Measurements from ENCODE around the gene MGRN1. TPM values are rescaled to one million over a fixed set of nuclear protein-coding genes. Genes with fewer than 3 reads are reported as not detected.

The MGRN1 gene
- total RNA-seq, 1 donor from 2014 or later = 40.6 TPM

DNA sequence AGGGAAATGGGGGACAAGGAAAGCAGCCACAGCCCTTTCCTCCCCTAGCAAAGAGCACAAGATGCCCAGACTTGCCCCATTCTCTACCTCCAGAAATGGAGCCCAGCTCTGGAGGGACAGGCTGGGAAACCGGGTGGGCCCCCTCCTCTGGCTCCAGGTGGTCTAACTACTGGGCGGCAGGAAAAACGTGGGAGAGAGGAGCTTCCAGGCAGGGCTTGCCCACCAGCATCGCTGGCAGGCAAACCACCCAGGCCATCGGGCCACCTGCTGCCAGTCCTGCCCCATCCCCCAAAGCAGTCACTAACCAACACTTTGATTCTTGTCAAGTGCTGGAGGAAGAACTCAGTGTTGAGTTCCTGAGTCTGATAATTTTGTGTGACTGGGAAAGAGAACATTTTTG, 93.8 kb downstream of the MGRN1 start:
- no peak overlapping the region for H3K4me3 ChIP-seq (ENCODE audit: low read depth, low read length)
- TF ChIP-seq, protein P1, sequence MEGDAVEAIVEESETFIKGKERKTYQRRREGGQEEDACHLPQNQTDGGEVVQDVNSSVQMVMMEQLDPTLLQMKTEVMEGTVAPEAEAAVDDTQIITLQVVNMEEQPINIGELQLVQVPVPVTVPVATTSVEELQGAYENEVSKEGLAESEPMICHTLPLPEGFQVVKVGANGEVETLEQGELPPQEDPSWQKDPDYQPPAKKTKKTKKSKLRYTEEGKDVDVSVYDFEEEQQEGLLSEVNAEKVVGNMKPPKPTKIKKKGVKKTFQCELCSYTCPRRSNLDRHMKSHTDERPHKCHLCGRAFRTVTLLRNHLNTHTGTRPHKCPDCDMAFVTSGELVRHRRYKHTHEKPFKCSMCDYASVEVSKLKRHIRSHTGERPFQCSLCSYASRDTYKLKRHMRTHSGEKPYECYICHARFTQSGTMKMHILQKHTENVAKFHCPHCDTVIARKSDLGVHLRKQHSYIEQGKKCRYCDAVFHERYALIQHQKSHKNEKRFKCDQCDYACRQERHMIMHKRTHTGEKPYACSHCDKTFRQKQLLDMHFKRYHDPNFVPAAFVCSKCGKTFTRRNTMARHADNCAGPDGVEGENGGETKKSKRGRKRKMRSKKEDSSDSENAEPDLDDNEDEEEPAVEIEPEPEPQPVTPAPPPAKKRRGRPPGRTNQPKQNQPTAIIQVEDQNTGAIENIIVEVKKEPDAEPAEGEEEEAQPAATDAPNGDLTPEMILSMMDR (conservative IDR thresholded peaks at IDR 0.05; ENCODE audit: low read depth, low read length) = no peak
- DNase-seq (ENCODE audit: low read depth) = no peak

DNA sequence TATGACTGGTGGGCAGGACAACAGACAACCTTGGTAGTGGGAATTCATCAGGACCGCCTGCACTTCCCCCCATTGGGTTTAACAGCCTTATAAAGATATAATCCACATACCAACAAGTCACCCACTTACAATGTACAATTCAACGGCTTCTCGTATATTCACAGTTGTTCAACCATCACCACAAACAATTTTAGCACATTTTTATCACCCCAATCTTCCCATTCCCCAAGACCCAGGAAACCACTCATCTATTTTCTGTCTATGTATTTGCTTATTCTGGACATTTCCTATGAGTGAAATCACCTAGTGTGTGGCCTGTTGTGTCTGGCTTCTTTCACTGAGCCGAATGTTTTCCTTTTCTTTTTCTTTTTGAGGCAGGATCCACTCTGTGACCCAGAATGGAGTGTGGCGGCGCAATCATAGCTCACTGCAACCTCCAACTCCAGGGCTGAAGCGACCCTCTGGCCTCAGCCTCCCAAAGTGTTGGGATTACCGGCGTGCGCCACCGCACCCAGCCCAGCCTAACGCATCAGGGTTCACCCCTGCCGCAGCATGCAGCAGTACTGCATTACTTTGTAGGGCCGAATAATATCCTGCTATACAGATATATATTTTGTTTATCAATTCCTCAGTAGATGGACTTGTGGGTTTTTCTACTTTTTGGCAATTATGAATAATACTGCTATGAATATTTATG, 98.6 kb downstream of the MGRN1 start:
- TF ChIP-seq, protein P1 (conservative IDR thresholded peaks at IDR 0.05; ENCODE audit: low read depth, low read length) = no peak
- no peak for DNase-seq (ENCODE audit: low read depth)
- no peak overlapping the region for H3K4me3 ChIP-seq (ENCODE audit: low read depth, low read length)

DNA sequence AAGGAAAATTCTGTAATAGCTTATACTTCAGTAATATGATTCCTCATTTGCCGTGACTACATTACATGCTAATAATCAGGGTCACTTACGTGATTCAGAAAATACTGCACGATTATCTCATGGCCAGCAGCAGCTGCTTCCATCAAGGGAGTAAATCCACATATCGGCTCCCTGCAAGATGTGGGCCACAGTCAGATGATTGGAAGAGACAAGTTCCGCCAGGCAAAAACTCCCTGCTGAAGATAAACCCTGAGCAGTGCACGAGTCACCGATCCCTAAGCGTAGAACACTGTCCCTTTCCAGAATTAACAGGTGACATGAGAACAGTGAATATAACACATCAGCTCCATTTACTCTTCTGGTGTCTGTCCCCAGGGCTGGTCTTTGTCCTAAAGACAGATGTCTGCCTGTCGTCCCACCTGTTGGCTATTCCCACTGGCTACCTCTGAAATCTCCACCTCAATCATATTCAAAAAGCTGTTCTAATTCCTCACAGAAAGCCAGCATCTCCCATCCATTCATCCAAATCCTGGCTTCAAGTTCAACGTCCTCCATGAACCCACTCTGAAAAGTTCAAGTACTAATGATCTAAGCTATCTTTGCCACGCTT, 100.1 kb downstream of the MGRN1 start:
- no peak overlapping the region for H3K4me3 ChIP-seq (ENCODE audit: low read depth, low read length)
- no peak for DNase-seq (ENCODE audit: low read depth)
- TF ChIP-seq, protein P1 (conservative IDR thresholded peaks at IDR 0.05; ENCODE audit: low read depth, low read length) = no peak

DNA sequence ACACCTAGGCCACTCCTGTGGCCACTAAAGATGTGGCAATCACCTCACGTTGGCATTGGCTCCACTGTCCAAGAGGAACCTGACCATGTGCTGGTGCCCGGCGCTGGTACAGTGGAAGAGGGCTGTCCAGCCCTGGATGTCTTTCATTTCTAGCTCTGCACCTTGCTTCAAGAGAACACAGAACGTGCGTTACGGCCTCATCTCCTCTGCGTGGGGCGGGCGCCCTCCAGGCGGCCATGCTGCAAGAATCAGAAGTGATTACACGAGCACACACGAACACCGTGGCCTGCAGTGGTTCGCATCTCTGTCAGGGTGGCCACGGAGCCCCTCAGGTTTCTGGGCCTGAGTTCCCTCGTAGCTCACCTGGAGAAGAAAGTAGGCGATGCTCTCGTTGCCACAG, 102.0 kb downstream of the MGRN1 start:
- no peak overlapping the region for H3K4me3 ChIP-seq (ENCODE audit: low read depth, low read length)
- no peak for DNase-seq (ENCODE audit: low read depth)
- TF ChIP-seq, protein P1 (conservative IDR thresholded peaks at IDR 0.05; ENCODE audit: low read depth, low read length) = no peak

DNA sequence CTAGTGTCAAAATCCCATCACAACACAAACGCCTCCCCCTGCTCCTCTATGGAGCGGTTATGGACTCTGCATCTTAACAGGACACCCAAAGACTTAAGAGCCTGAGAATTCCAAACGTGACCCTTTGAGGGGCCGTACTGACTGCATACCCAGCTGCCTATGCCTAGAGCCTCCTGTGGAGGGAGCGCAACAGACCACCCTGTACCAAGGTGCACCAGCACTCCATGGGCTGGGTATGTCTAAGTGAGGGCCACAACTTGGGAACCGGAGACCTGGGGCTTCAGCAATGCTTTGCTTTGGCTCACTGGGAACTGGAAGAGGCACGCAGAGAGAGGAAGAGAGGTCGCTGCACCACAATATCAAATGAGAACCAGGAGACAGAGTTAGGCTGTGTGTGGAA, 104.0 kb downstream of the MGRN1 start:
- no peak overlapping the region for H3K4me3 ChIP-seq (ENCODE audit: low read depth, low read length)
- TF ChIP-seq, protein P1 (conservative IDR thresholded peaks at IDR 0.05; ENCODE audit: low read depth, low read length) = no peak
- DNase-seq (ENCODE audit: low read depth) = no peak

DNA sequence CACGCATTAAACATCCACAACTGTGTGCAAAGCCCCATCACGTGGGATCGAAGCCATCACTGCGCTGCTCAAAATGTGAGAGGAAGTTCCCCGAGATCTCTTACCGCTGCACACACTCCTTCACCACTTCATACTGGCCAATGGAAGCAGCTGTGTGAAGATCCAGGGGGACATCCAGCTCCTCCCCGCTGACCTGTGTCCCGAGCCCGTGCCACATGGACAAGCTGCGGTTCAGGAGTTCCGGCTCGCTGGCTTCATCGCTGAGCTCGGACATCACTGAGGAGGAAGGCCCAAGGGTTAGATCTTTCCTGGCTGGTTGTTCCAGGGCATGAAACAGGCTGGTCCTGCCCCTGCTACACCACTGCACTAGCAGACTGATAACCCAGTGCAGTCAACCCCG, 105.2 kb downstream of the MGRN1 start:
- TF ChIP-seq, protein P1 (conservative IDR thresholded peaks at IDR 0.05; ENCODE audit: low read depth, low read length) = no peak
- H3K4me3 ChIP-seq (ENCODE audit: low read depth, low read length) = no peak overlapping the region
- DNase-seq (ENCODE audit: low read depth) = no peak

All from epithelial cell of proximal tubule (primary cell).